Large intestine (tissue), 3 donors: ENCODE results near the gene ZNF423. TPM values are rescaled to one million over a fixed set of nuclear protein-coding genes. Genes with fewer than 3 reads are reported as not detected.

Experiments
- DNase-seq, 2 donors: peaks; one replicate each; pipeline versions ENCODE4 v3.0.0 to v3.0.0-alpha.2; 2013
- H3K27ac ChIP-seq: one replicate; pipeline ENCODE4 v1.5.1; 2013; ENCODE audit warnings: low read length
- H3K27me3 ChIP-seq: 2 replicates; pipeline ENCODE4 v1.6.1; 2013; ENCODE audit warnings: low read length; ENCODE audit not compliant: control insufficient read depth, insufficient read depth
- H3K36me3 ChIP-seq: 2 replicates; pipeline ENCODE4 v1.6.1; 2013; ENCODE audit warnings: low read length; ENCODE audit not compliant: control insufficient read depth, insufficient read depth
- H3K4me1 ChIP-seq: one replicate; pipeline ENCODE4 v1.6.1; 2013; ENCODE audit warnings: low read length; ENCODE audit not compliant: control insufficient read depth, insufficient read depth
- H3K4me3 ChIP-seq: one replicate; pipeline ENCODE4 v1.5.1; 2013; ENCODE audit warnings: low read length
- H3K9me3 ChIP-seq: one replicate; pipeline ENCODE4 v1.6.1; 2013; ENCODE audit warnings: mild to moderate bottlenecking, low read depth, low read length, moderate library complexity; ENCODE audit not compliant: control insufficient read depth
- WGBS: methylation state at CpG from one replicate; pipeline ENCODE4 v1.1.5; 2013; ENCODE audit warnings: low lambda C conversion rate; ENCODE audit not compliant: insufficient coverage; 5-methylcytosine and 5-hydroxymethylcytosine counted together
- polyA plus RNA-seq: library from polyadenylated mRNA; unstranded; fragments of 120-200 nt; gene quantifications from one replicate; pipeline ENCODE4 v1.2.1, GENCODE V29; 2013

Gene ZNF423
- polyA plus RNA-seq, 1 donor: 6.7 TPM

DNA sequence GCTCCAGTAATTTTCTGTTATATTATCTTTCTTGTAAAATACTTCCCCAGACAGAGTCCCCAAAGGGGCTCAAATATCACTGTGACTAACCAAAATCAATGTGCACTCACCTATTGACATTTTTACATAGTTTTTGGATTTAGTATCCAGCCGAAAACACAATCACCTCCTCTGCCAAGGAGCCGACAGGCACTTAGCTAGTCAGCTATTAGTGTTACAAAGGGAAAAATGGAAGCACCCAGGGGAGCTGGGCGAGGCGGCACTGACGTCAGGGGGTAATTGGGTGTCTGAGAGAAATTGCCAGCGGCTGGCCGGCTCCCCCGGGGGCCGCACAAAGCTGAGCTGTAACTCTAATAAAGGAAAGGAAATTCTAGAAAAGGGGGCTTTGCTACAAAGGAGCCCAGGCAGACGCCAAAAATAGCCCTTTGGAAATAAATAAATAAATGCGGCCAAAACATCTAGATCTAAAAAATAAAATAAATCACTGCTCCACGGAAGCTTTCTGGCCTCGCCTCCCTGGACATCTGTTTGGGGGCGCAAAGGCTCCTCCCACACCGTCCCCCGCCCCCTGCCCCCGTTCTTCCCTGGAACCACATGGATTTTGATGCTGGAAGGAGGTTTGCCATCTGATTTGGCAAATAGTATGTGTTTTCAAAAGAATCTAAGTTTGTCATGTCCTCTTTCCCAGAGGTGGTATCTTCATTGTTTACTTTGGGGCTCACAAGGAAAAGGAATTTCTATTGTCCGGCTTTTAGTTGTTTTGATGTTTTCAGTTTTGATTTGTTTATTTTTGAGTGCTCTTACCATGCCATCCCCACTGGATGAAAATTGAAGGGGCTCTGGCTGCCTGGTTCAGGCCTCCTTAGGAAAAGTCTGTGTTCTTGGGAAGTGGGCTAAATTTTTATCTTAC lies 156.7 kb downstream of the ZNF423 start:
- WGBS: 68% methylated on average over 5 of the region's 18 CpGs
- no peak overlapping the region for H3K27ac ChIP-seq

DNA sequence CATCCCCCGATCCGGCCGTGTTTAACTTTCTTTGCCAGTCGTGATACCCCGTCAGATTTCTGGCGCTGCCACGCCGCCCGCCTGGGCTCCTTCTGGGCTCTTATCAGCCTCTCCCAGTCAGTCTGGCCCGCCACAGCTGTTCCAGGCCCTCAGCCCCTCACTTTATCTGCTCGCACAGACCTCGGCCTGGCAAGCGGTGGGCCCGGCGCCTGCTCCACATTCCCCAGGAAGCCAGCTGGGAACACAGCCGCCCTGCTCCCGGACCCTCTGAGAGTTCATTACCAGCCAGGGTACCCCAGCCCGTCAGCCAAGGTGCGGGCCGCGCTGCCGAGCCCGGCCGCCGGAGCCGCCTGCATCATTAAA lies 157.5 kb downstream of the ZNF423 start:
- Histone ChIP-seq H3K27ac (no peak overlapping the region), H3K9me3 (no peaks in the 10 kb centered on the region), H3K4me1 (peaks cover 29% of the 10 kb centered on the region), H3K4me3 (no peak overlapping the region), H3K36me3 (peaks cover 4% of the 10 kb centered on the region), H3K27me3 (no peaks in the 10 kb centered on the region)
- no CpG with 5 or more reads among the region's 26 CpGs for WGBS
- no peak for DNase-seq

More for the DNA sequence above, 156.7 kb downstream of the ZNF423 start:
- Histone ChIP-seq H3K4me3 (no peak overlapping the region), H3K27me3 (no peaks in the 10 kb centered on the region), H3K9me3 (no peaks in the 10 kb centered on the region), H3K4me1 (peaks cover 36% of the 10 kb centered on the region), H3K36me3 (peaks cover 4% of the 10 kb centered on the region)
- DNase-seq: no peak

DNA sequence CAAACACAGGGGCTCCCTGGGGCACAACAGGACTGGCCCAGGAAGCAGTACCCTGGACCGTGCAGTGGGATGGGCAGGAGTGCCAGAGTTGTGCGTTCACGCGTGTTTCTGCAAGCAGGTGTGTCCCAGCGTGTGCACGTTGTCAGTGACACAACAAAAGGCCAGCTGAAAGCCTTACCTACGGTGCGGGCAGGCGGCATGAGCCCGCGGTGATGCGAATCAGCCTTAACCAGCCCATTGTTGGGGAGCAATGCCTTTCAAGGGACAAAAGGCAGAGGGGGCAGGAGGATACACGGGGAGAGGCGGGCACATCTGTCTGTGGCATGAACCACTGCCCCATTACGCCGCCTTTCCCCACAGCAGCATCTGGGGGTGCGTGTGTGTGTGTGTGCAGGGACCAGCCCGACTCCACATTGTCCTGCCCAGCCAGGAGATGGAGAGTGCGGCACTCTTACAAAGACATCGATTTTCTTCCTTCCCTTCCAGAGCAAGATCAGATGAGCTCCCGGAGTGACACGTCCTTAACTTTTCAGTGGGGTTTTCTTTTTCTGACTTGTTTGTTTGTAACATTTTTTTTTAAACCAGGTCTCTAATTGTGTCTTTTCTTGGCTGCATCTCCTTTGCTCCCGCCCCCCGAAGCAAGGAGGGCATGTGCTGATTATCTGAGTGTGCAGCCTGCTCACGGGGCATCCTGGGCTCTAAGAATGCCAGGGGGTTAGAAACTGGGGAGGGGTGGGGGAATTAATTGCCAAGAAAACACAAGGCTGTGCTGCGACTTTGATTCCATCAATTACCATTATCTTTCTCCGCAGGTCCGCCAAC lies 158.1 kb downstream of the ZNF423 start:
- Histone ChIP-seq H3K4me1 (peaks cover 23% of the 10 kb centered on the region), H3K27ac (no peak overlapping the region), H3K27me3 (no peaks in the 10 kb centered on the region), H3K36me3 (peaks cover 4% of the 10 kb centered on the region), H3K9me3 (no peaks in the 10 kb centered on the region), H3K4me3 (no peak overlapping the region)
- 90% methylated on average over 2 of the region's 28 CpGs for WGBS
- DNase-seq: no peak

GRCh38 chr16:49696414-49697101 lies 159.4 kb downstream of the ZNF423 start:
- H3K4me1 ChIP-seq: peaks cover 17% of the 10 kb centered on the region
- DNase-seq: no peak
- H3K27ac ChIP-seq: no peak overlapping the region
- no peaks in the 10 kb centered on the region for H3K27me3 ChIP-seq
- WGBS: no CpG with 5 or more reads among the region's 14 CpGs
- H3K36me3 ChIP-seq: peaks cover 4% of the 10 kb centered on the region
- H3K4me3 ChIP-seq: no peak overlapping the region
- no peaks in the 10 kb centered on the region for H3K9me3 ChIP-seq

- no CpG with 5 or more reads among the region's 5 CpGs for WGBS
- H3K36me3 ChIP-seq: peaks cover 4% of the 10 kb centered on the region
Measured at GRCh38 chr16:49695782-49696413, 160.0 kb downstream of the ZNF423 start.

GRCh38 chr16:49693445-49693844 lies 162.5 kb downstream of the ZNF423 start:
- Histone ChIP-seq H3K4me1 (no peaks in the 10 kb centered on the region), H3K27me3 (no peaks in the 10 kb centered on the region), H3K36me3 (peaks cover 7% of the 10 kb centered on the region), H3K27ac (no peak overlapping the region), H3K4me3 (no peak overlapping the region), H3K9me3 (no peaks in the 10 kb centered on the region)
- no peak for DNase-seq
- no CpG with 5 or more reads among the region's 5 CpGs for WGBS

More at GRCh38 chr16:49695782-49696413, 160.0 kb downstream of the ZNF423 start:
- no peaks in the 10 kb centered on the region for H3K9me3 ChIP-seq
- no peak overlapping the region for H3K27ac ChIP-seq
- DNase-seq: no peak
- no peaks in the 10 kb centered on the region for H3K27me3 ChIP-seq
- peaks cover 17% of the 10 kb centered on the region for H3K4me1 ChIP-seq
- H3K4me3 ChIP-seq: no peak overlapping the region

- Histone ChIP-seq H3K4me3 (no peak overlapping the region), H3K27ac (no peak overlapping the region), H3K9me3 (no peaks in the 10 kb centered on the region), H3K36me3 (peaks cover 3% of the 10 kb centered on the region), H3K4me1 (no peaks in the 10 kb centered on the region), H3K27me3 (no peaks in the 10 kb centered on the region)
- WGBS: no CpG with 5 or more reads among the region's 13 CpGs
- no peak for DNase-seq
Measured at GRCh38 chr16:49690778-49691177, 165.1 kb downstream of the ZNF423 start.

GRCh38 chr16:49688036-49688697 lies 167.7 kb downstream of the ZNF423 start:
- Histone ChIP-seq H3K4me3 (no peak overlapping the region), H3K27me3 (no peaks in the 10 kb centered on the region), H3K4me1 (no peaks in the 10 kb centered on the region), H3K9me3 (no peaks in the 10 kb centered on the region), H3K36me3 (peaks cover 3% of the 10 kb centered on the region), H3K27ac (no peak overlapping the region)
- no peak for DNase-seq
- 100% methylated on average over 1 of the region's 16 CpGs for WGBS

- Histone ChIP-seq H3K36me3 (peaks cover 3% of the 10 kb centered on the region), H3K4me1 (no peaks in the 10 kb centered on the region), H3K27ac (no peak overlapping the region), H3K9me3 (no peaks in the 10 kb centered on the region), H3K4me3 (no peak overlapping the region), H3K27me3 (no peaks in the 10 kb centered on the region)
- WGBS: no CpG with 5 or more reads among the region's 8 CpGs
- no peak for DNase-seq
Measured at GRCh38 chr16:49687476-49688002, 168.4 kb downstream of the ZNF423 start.
